ENCODE data around the gene PIK3R1.

Gene PIK3R1

GRCh38 chr5:68345582-68345981 is 130.0 kb downstream of the PIK3R1 start:
- Histone ChIP-seq H3K9me3 (ENCODE audit: insufficient read depth, low read length, severe bottlenecking) (no peaks in the 10 kb centered on the region), H2AFZ (ENCODE audit: low read depth, low read length) (no peak overlapping the region), H3K4me3 (ENCODE audit: low read depth in 1 of 2, low read length in 2 of 2) (no peak overlapping the region), H3K4me1 (ENCODE audit: insufficient read depth, low read length) (peaks cover 28% of the 10 kb centered on the region), H3K27ac (ENCODE audit: low read length) (no peak overlapping the region), H3K36me3 (ENCODE audit: insufficient read depth, low read length) (no peaks in the 10 kb centered on the region), H3K79me2 (ENCODE audit: insufficient read depth, low read length) (no peaks in the 10 kb centered on the region), H3K27me3 (ENCODE audit: insufficient read depth, low read length, poor library complexity) (no peaks in the 10 kb centered on the region), H4K20me1 (ENCODE audit: insufficient read depth, low read length) (no peaks in the 10 kb centered on the region), H3K9ac (ENCODE audit: low read depth, low read length) (no peak overlapping the region), H3K4me2 (ENCODE audit: insufficient read depth, low read length) (no peak overlapping the region)
- TF ChIP-seq EZH2 (IDR thresholded peaks at IDR 0.05; ENCODE audit: borderline replicate concordance, low read depth, low read length, severe bottlenecking) = no peak
- TF ChIP-seq CTCF (IDR thresholded peaks at IDR 0.05; ENCODE audit: borderline replicate concordance, extremely low read depth, low read length, poor library complexity, severe bottlenecking) = no peak
- no peak for ATAC-seq (ENCODE audit: insufficient read depth, low read depth)
- DNase-seq = no peak

- Histone ChIP-seq H3K4me3 (ENCODE audit: low read depth in 1 of 2, low read length in 2 of 2) (no peak overlapping the region), H2AFZ (ENCODE audit: low read depth, low read length) (no peak overlapping the region), H3K4me1 (ENCODE audit: insufficient read depth, low read length) (peaks cover 25% of the 10 kb centered on the region), H3K4me2 (ENCODE audit: insufficient read depth, low read length) (no peak overlapping the region), H3K27me3 (ENCODE audit: insufficient read depth, low read length, poor library complexity) (no peaks in the 10 kb centered on the region), H3K36me3 (ENCODE audit: insufficient read depth, low read length) (no peaks in the 10 kb centered on the region), H3K9ac (ENCODE audit: low read depth, low read length) (no peak overlapping the region), H3K27ac (ENCODE audit: low read length) (no peak overlapping the region), H4K20me1 (ENCODE audit: insufficient read depth, low read length) (no peaks in the 10 kb centered on the region), H3K9me3 (ENCODE audit: insufficient read depth, low read length, severe bottlenecking) (no peaks in the 10 kb centered on the region), H3K79me2 (ENCODE audit: insufficient read depth, low read length) (no peaks in the 10 kb centered on the region)
- DNase-seq (no peak), ATAC-seq (ENCODE audit: insufficient read depth, low read depth) (no peak)
- TF ChIP-seq EZH2 (IDR thresholded peaks at IDR 0.05; ENCODE audit: borderline replicate concordance, low read depth, low read length, severe bottlenecking) = no peak
- TF ChIP-seq CTCF (IDR thresholded peaks at IDR 0.05; ENCODE audit: borderline replicate concordance, extremely low read depth, low read length, poor library complexity, severe bottlenecking) = no peak
Measured at GRCh38 chr5:68347536-68347935, 132.0 kb downstream of the PIK3R1 start.

GRCh38 chr5:68348447-68349222 is 133.1 kb downstream of the PIK3R1 start:
- ATAC-seq (ENCODE audit: insufficient read depth, low read depth) (no peak), DNase-seq (no peak)
- Histone ChIP-seq H3K9me3 (ENCODE audit: insufficient read depth, low read length, severe bottlenecking) (no peaks in the 10 kb centered on the region), H2AFZ (ENCODE audit: low read depth, low read length) (no peak overlapping the region), H3K4me2 (ENCODE audit: insufficient read depth, low read length) (no peak overlapping the region), H3K36me3 (ENCODE audit: insufficient read depth, low read length) (no peaks in the 10 kb centered on the region), H4K20me1 (ENCODE audit: insufficient read depth, low read length) (no peaks in the 10 kb centered on the region), H3K4me1 (ENCODE audit: insufficient read depth, low read length) (peaks cover 21% of the 10 kb centered on the region), H3K9ac (ENCODE audit: low read depth, low read length) (no peak overlapping the region), H3K27ac (ENCODE audit: low read length) (no peak overlapping the region), H3K79me2 (ENCODE audit: insufficient read depth, low read length) (no peaks in the 10 kb centered on the region), H3K27me3 (ENCODE audit: insufficient read depth, low read length, poor library complexity) (no peaks in the 10 kb centered on the region), H3K4me3 (ENCODE audit: low read depth in 1 of 2, low read length in 2 of 2) (no peak overlapping the region)
- no peak for TF ChIP-seq EZH2 (IDR thresholded peaks at IDR 0.05; ENCODE audit: borderline replicate concordance, low read depth, low read length, severe bottlenecking)
- no peak for TF ChIP-seq CTCF (IDR thresholded peaks at IDR 0.05; ENCODE audit: borderline replicate concordance, extremely low read depth, low read length, poor library complexity, severe bottlenecking)
